Measurements from ENCODE around the gene LRP1B.

DNA sequence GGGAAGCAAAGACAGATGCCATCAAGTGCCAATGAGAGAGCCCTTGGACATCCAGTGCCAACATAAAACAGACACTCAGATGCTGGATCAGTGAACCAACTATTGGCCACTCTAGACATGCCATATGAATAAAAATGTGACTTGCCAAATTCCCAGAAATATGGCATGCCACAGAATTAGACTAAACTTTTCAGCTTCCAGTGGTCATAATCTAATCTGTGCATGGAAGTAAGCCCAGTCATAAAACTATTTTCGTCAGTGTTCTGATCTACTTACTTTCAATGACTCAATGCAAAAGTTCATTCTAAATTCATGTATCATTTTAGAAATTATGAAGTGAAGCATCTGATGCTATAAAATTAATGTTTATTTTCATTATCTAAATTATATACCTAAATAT, 1844.4 kb downstream of the LRP1B start:
- no peak for TF ChIP-seq POLR2AphosphoS5 (IDR thresholded peaks at IDR 0.05; ENCODE audit: low read depth, low read length)
- TF ChIP-seq SIN3A (IDR thresholded peaks at IDR 0.05; ENCODE audit: borderline replicate concordance, insufficient read depth, low read length): no peak

Data from PFSK-1 (cell line).